Tibial nerve (tissue), 4 donors: Measurements from ENCODE around the gene OR8U1. TPM values are rescaled to one million over a fixed set of nuclear protein-coding genes. Genes with fewer than 3 reads are reported as not detected.

ENCODE experiments used
- DNase-seq, 2 donors: peaks; one replicate each; pipeline ENCODE4 v3.0.0-alpha.2; 2019; ENCODE audit warnings: low spot score in 2 of 2
- H3K27ac ChIP-seq, 4 donors: fragments of 200-600 bp; sonication (generic) in 3 of 4; one replicate each; pipeline ENCODE4 v1.5.1; 2017 to 2019; ENCODE audit warnings: mild to moderate bottlenecking in 1 of 4
- H3K27me3 ChIP-seq, 2 donors: fragments of 200-600 bp; sonication (generic) in 1 of 2; one replicate each; pipeline versions ENCODE4 v1.5.1 to v1.6.0; 2017 to 2019
- H3K36me3 ChIP-seq, 3 donors: fragments of 200-600 bp; sonication (generic); one replicate each; pipeline ENCODE4 v1.5.1; 2018 to 2019
- H3K4me1 ChIP-seq, 4 donors: fragments of 200-600 bp; sonication (generic) in 3 of 4; one replicate each; pipeline ENCODE4 v1.5.1; 2017 to 2019
- H3K4me3 ChIP-seq, 4 donors: fragments of 200-600 bp; sonication (generic) in 3 of 4; one replicate each; pipeline ENCODE4 v1.5.1; 2017 to 2019; ENCODE audit warnings: mild to moderate bottlenecking in 1 of 4, moderate library complexity in 1 of 4
- H3K9me3 ChIP-seq, 4 donors: fragments of 200-600 bp; sonication (generic) in 3 of 4; one replicate each; pipeline ENCODE4 v1.5.1; 2017 to 2019
- CTCF ChIP-seq, 5 experiments: fragments of 200-600 bp in 3 of 5; fragments of 450-650 bp in 2 of 5; sonication (generic) in 3 of 5; IDR thresholded peaks; one replicate each; pipeline ENCODE4 v1.5.1; 2016 to 2019; ENCODE audit warnings: antibody characterized with exemption in 5 of 5, mild to moderate bottlenecking in 3 of 5, moderate library complexity in 2 of 5
- EP300 ChIP-seq, 2 donors: sonication (generic); formaldehyde crosslinking; IDR thresholded peaks; one replicate each; pipeline ENCODE4 v1.6.1; 2017; ENCODE audit warnings: antibody characterized with exemption in 2 of 2, mild to moderate bottlenecking in 1 of 2
- POLR2A ChIP-seq, 2 donors: fragments of 450-650 bp; IDR thresholded peaks; one replicate each; pipeline ENCODE4 v1.6.1; 2017; ENCODE audit warnings: antibody characterized with exemption in 2 of 2, mild to moderate bottlenecking in 2 of 2, moderate library complexity in 2 of 2
- WGBS, 2 donors: methylation state at CpG; one replicate each; pipeline ENCODE4 v1.1.5; 2018; 5-methylcytosine and 5-hydroxymethylcytosine counted together
- total RNA-seq, 4 donors: library from RNA; depleted of rRNA; stranded (reverse); fragments of >200 nt; gene quantifications; one replicate each; pipeline ENCODE4 v1.1.0, GENCODE V29; 2016

Gene OR8U1
- total RNA-seq, 4 donors from 2014 or later = not detected

GRCh38 chr11:56410801-56411200 is 35.4 kb downstream of the OR8U1 start:
- no peaks in the 10 kb centered on the region for H3K36me3 ChIP-seq

GRCh38 chr11:56412396-56412795 is 37.0 kb downstream of the OR8U1 start, which contains the start of gene OR5AL1:
Gene OR5AL1 (plus strand): TSS chr11:56412696.
- Histone ChIP-seq H3K27ac (no peak within 1 kb of the TSS), H3K27me3 (no peaks in the 10 kb centered on the region), H3K4me3 (no peak within 1 kb of the TSS), H3K36me3 (no peaks in the 10 kb centered on the region), H3K9me3 (no peaks in the 10 kb centered on the region), H3K4me1 (no peaks in the 10 kb centered on the region)
- 75 to 79% methylated on average over 1 of the region's 1 CpG for WGBS, 2 donors
- no peak for TF ChIP-seq CTCF (IDR thresholded peaks at IDR 0.05)
- TF ChIP-seq EP300 (IDR thresholded peaks at IDR 0.05) = no peak
- TF ChIP-seq POLR2A (IDR thresholded peaks at IDR 0.05) = no peak
- no peak for DNase-seq

More at GRCh38 chr11:56410801-56411200, 35.4 kb downstream of the OR8U1 start:
- Histone ChIP-seq H3K4me3 (no peak overlapping the region), H3K4me1 (no peaks in the 10 kb centered on the region), H3K27ac (no peak overlapping the region), H3K9me3 (no peaks in the 10 kb centered on the region), H3K27me3 (no peaks in the 10 kb centered on the region)
- TF ChIP-seq POLR2A (IDR thresholded peaks at IDR 0.05) (no peak), CTCF (IDR thresholded peaks at IDR 0.05) (no peak)
- DNase-seq = no peak

Other genes starting within 250 kb of the OR8U1 start
- gene OR8J3, start 235.4 kb upstream of the OR8U1 start, total RNA-seq = not detected
- gene OR8K5, start 215.3 kb upstream of the OR8U1 start, total RNA-seq = not detected
- not detected for gene OR5J2, start 199.0 kb upstream of the OR8U1 start, total RNA-seq
- gene OR5T2, start 141.4 kb upstream of the OR8U1 start, total RNA-seq = not detected
- gene OR5T3, start 123.4 kb upstream of the OR8U1 start, total RNA-seq = not detected
- not detected for gene OR5T1, start 101.5 kb upstream of the OR8U1 start, total RNA-seq
- not detected for gene OR8H1, start 83.4 kb upstream of the OR8U1 start, total RNA-seq
- gene OR8K3, start 60.5 kb upstream of the OR8U1 start, total RNA-seq = not detected
- gene OR8K1, start 29.6 kb upstream of the OR8U1 start, total RNA-seq = not detected
- gene OR8J1, start 21.3 kb upstream of the OR8U1 start, total RNA-seq = not detected
- gene OR5AL1, start 37.1 kb downstream of the OR8U1 start, total RNA-seq = not detected
- not detected for gene OR5M3, start 97.7 kb downstream of the OR8U1 start, total RNA-seq
- not detected for gene OR5M8, start 115.7 kb downstream of the OR8U1 start, total RNA-seq
- gene OR5M11, start 167.6 kb downstream of the OR8U1 start, total RNA-seq = not detected
- not detected for gene OR5M10, start 202.1 kb downstream of the OR8U1 start, total RNA-seq
- gene OR5M1, start 239.2 kb downstream of the OR8U1 start, total RNA-seq = not detected